Activated CD4-positive, alpha-beta T cell treated with anti-CD3 and anti-CD28 coated beads, Interleukin-2, amount 50 U/mL, for 24 hours (primary cell): ENCODE measurements around the gene CDIPT.
A peak's percentile ranks its signal among the peaks of the same experiment; 100 is the strongest.
"Not testable (repeated sequence)": the region's sequence is repeated elsewhere in the genome, so short reads cannot be mapped to it uniquely, and the experiment has no call there.

ENCODE experiments used
- DNase-seq, 2 donors: peaks; one replicate each; pipeline ENCODE4 v3.0.0-alpha.2; 2020; ENCODE audit warnings: low read depth in 1 of 2, low spot score in 1 of 2

Gene CDIPT

DNA sequence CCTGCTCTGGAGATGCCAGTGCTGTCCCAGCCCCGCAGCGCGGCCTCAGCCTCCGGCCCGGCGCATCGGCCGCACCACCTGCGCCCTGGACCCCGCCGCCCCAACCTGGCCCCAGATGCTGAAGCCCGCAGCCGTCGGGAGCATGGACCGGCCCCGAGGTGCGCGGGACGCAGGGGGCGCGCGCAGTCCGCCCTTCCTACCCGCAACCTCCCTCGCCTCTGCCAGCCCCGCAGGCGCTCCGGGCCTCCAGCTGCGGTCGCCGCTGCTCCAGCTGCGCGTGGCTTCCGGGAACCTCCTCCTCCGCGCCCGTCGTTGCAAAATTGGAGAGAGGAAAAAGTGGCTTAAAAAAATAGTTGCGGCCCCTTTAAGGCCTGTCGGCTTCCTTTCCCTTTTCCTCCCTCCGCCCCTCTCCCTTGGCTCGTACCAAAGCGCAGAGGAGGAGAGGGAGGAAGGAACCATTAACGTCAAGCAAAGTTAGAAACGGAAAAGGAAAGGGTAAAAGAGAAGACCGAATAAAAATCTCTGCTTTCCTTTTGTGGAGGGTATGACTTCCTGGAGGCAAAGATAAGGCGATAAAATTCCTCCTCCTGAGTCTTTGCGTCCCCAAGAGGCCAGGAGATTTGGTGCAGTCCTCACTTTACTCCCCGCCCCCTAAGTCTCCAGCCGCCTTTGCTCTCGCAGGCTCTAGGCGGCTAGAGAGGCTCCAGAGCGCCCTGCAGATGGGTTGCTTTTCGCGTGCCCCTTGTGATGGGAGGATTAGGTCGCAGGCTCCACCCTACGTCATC lies at the start of gene CDIPT:
Gene CDIPT, minus strand, starts transcription at position 343 of the 785 bp plus-strand sequence. CDS start 369 bp downstream, outside the sequence.
- DNase-seq: peak; percentile 74 to 92

- DNase-seq: no peak
These were observed 49.1 kb upstream of the CDIPT start for GRCh38 chr16:29912087-29912486.

GRCh38 chr16:29911676-29912010 lies 48.6 kb upstream of the CDIPT start:
- no peak for DNase-seq

DNA sequence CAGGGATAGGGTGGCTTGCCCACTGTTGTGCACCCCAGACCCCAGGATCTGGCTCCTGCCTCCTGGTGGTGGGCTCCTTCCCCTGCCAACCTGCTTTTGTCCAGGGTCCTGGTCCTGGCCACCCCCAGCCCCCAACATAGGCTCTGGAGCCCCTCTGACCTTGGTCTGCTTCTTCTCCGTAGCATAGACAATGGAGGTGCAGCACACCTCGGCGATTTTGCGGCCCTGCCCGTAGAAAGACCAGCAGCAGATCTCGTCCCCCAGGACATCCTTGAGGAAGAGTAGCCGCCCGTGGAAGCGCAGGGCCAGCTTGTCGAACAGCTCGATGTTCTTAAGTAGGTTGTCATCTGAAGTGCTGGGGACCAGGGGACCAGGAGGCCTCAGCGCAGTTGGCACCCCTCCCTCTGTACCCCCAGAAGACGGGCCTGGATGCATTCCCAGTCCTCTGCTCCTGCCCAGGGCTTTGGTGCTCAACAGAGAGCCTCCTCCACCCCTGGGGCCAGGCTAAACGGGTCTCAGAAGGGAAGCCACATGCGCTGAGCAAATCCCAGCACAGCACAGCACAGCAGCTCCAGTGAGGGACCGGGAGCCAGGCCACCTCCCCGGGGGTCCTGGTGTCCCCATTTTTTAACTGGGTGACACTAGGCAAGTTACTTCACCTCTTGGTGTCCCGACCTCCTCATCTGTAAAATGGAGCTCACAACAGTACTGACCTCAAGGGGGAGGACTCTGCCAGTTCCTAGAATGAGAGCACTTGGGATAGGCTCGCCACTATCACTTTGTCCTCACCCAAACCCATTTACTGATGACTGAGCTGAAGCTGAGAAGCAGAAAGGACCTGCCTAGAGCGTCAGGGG lies 48.0 kb upstream of the CDIPT start:
- no peak for DNase-seq

DNA sequence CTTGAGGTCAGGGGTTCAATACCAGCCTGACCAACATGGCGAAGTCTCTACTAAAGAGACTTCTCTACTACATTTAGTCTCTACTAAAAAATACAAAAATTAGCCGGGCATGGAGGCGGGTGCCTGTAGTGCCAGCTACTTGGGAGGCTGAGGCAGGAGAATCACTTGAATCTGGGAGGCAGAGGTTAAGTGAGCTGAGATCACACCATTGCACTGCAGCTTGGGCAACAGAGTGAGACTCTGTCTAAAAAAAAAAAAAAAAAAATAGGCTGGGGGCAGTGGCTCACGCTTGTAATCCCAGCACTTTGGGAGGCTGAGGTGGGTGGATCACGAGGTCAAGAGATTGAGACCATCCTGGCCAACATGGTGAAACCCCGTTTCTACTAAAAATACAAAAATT lies 46.8 kb upstream of the CDIPT start:
- not testable (repeated sequence) for DNase-seq

GRCh38 chr16:29909391-29909790 lies 46.4 kb upstream of the CDIPT start:
- DNase-seq: no peak

DNA sequence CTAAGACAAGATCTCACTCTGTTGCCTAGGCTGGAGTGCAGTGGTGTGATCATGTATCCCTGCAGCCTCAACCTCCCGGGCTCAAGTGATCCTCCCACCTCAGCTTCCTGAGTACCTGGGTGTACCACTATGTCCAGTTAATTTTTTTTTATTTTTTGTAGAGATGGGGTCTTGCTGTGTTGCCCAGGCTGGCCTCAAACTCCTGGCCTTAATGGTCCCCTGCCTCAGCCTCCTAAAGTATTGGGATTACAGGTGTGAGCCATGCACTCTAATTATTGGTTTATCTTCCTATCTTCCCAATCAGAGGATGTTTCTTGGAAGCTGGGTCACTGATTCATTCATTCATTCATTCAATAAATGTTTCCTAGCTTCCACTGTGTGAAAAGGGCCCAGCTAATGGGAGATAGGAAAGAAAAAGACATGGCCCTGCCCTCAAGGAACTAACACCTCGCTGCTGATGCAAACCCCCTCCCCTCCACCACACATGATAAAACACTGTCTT lies 45.7 kb upstream of the CDIPT start:
- no peak for DNase-seq

DNA sequence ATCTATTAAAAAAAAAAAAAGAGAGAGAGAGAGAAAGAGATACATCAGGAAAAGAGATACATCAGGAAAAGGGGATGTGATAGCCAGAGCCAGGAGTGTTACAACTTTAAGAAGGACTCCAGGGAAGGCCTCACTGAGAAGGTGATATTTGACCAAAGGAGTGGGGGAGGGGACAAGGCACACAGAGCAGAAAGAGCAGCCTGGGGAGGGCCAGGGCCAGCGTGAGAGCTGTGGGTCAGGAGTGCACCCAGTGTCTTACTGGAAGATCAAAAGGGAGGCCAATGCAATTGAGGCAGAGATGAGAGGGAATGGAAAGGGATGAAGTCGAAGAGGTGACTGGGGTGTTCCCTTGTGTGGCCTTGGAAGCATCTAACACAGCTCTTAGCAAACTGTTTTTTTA lies 44.9 kb upstream of the CDIPT start:
- no peak for DNase-seq

- DNase-seq: no peak
These were observed 43.7 kb upstream of the CDIPT start for GRCh38 chr16:29906520-29907244.

GRCh38 chr16:29905668-29906067 lies 42.6 kb upstream of the CDIPT start:
- DNase-seq: no peak

- DNase-seq: no peak
These were observed 41.9 kb upstream of the CDIPT start for GRCh38 chr16:29904947-29905346.

DNA sequence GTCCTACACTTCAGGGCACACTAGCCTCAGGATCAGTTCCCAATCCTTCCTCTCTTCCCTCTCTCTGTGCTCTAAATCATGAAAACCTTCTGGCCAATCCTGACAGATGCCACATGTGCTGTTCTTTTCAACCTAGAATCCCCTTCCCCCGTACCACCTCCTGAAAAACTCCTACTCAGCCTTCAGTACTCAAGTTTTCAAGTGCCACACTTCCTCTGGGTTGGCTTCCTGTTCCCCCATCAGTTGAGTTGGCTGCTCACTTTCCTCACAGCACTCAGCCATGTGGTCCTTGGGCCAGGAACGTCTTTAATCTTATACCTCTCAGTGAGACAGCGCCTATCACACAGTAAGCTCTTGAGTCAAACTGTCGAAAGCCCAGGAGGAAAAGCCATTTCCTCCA lies 40.6 kb upstream of the CDIPT start:
- no peak for DNase-seq

DNA sequence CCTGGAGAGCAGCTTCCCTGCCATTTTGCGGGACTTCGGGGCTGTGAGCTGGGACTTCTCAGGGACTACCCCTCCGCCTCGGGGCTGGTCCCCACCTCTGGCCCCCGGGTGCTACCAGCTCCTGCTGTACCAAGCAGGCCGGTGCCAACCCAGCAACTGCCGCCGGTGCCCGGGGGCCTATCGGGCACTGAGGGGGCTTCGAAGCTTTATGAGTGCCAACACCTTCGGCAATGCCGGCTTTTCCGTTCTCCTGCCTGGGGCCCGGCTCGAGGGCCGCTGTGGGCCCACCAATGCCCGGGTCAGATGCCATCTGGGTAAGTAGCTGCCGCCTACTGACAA lies 38.5 kb upstream of the CDIPT start:
- DNase-seq: no peak

DNA sequence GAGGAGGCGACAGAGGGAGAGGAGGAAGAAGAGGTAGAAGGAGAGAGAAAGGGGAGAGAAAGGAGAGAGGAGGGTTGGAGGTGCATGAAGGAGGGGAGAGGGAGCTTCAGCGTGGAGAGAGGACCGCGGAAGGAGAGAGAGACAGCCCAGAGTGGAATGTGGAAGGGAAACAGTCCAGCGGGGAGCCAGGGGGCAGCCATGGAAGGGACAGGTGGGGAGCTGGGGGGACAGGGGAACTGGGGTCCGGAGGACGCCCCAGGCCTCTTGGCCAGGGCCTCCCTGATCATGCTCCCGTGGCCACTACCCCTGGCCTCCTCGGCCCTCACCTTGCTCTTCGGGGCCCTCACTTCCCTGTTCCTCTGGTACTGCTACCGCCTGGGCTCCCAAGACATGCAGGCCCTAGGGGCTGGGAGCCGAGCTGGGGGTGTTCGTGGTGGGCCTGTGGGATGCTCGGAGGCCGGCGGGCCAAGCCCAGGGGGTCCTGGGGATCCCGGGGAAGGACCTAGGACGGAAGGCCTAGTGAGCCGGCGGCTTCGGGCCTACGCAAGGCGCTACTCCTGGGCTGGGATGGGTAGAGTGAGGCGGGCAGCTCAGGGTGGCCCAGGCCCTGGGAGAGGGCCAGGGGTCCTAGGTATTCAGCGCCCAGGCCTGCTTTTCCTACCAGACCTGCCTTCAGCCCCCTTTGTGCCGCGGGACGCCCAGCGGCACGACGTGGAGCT lies 38.0 kb upstream of the CDIPT start:
- DNase-seq: no peak

DNA sequence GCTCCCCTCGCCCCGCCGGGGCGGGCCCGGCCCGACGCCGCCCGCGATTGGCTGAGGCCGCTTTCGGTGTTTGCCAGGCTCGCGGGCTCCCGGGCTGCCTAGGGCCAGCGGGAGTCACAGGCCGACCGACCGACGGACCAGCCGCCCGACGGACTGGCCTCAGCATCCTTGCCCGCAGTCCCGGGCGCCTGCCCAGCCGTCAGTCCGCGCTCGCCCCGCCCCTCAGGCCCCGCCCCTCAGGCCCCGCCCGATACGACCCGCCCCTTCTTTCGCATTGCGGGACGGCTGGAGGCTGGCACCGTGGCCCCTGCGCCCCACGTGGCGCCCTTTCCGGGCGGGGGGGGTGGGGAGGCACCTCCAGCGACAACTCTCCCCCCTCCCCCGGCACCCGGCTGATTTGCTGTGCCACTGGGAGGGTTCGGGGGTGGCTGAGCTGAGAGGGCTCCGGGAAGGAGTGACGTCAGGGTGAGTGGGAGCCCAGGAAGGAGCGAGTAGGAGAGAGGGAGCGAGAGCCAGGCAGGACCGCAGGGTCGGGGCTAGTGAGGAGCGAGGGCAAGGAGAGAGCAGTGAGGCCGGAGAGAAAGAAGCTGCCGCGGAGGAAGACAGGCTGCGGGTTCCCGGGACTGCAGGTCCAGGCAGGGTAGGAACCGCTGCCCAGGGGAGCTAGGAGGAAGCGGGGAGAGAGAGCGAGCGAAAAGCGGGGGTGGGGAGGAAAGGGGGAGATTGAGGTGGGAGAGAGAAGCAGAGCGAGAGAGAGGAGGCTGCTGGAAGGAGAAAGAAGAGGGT lies 37.3 kb upstream of the CDIPT start, which contains the start of gene ASPHD1:
Gene ASPHD1, plus strand, starts transcription at position 387 of the 786 bp plus-strand sequence. CDS start 484 bp downstream, outside the sequence.
- DNase-seq: peak; percentile 46 to 67

GRCh38 chr16:29899516-29900101 lies 36.6 kb upstream of the CDIPT start, which contains the start of gene SEZ6L2:
SEZ6L2 (minus strand) TSS chr16:29899550; CDS start chr16:29899019, 531 bp downstream.
- peak in 1 of 2 donors; percentile 61 for DNase-seq

DNA sequence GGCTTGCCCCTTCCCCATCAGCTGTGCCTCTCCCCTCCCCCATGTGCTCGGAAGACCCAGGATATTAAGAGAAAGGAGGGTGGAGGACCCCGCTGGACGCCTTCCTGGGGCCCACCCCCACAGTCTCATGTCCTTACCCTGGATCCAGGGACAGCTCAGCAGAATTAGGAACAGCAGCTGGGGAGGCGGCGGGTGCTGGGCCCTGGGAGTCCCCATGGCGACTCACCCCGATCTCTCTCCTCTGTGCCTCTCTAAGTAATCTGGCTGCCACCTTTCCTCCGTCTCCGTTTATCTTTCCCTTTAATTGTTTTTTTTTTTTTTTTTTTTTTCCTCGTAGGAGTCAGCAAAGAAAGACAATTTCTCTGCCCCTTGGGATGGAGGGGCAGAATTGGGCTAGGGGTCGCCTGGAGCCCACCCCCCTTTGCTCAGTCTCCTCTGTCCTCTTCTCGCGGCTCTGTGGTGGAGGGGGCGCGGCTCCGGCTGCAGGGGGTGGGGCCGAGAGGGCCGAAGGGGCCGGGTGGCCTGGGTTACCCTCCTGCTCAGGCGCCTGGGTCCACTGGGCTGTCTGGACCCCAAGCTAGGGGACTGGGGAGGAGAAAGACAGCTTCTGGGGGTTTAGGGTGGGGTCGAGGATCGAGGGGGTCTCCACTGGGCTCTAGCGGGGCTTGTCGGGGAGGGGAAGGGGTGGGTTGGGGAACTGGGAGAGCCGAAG lies 35.9 kb upstream of the CDIPT start:
- DNase-seq: no peak

- no peak for DNase-seq
These were observed 35.2 kb upstream of the CDIPT start for GRCh38 chr16:29898135-29898803.
